ENCODE results near the gene PEG3. TPM values are rescaled to one million over a fixed set of nuclear protein-coding genes. Genes with fewer than 3 reads are reported as not detected.

PEG3 gene
- total and polyA plus RNA-seq, 2 of the 4 experiments (the other 2 are of a cell fraction), result not detected

GRCh38 chr19:56880592-56881190, 40.2 kb upstream of the PEG3 start:
- Histone ChIP-seq H3K14ac (replicated peaks; ENCODE audit: low read depth, low read length) (no peak overlapping the region), H4K91ac (ENCODE audit: insufficient read depth, low read depth, low read length) (no peak overlapping the region), H3K27me3 (ENCODE audit: control insufficient read depth, insufficient read depth, low read length) (no peaks in the 10 kb centered on the region), H3K79me1 (ENCODE audit: low read depth in 1 of 2, low read length in 2 of 2) (no peaks in the 10 kb centered on the region), H3K9me1 (ENCODE audit: insufficient read depth, low read length) (no peaks in the 10 kb centered on the region), H2BK20ac (ENCODE audit: low read depth, low read length) (no peak overlapping the region), H2AFZ (replicated peaks; ENCODE audit: low read length, poor library complexity) (no peak overlapping the region), H4K5ac (ENCODE audit: low read depth, low read length) (no peak overlapping the region), H2BK5ac (ENCODE audit: low read depth, low read length, poor library complexity, severe bottlenecking) (no peak overlapping the region), H3K4ac (ENCODE audit: low read depth, low read length) (no peak overlapping the region), H4K8ac (ENCODE audit: low read depth in 2 of 2, low read length in 2 of 2) (no peak overlapping the region), H2AK9ac (replicated peaks; ENCODE audit: low read depth, low read length, poor library complexity) (no peak overlapping the region), H3K18ac (ENCODE audit: low read depth, low read length) (no peak overlapping the region), H3K9me3 (ENCODE audit: control insufficient read depth, insufficient read depth, low read length) (peaks cover 42% of the 10 kb centered on the region), H3K36me3 (ENCODE audit: control insufficient read depth, insufficient read depth, low read length) (no peaks in the 10 kb centered on the region), H3K56ac (ENCODE audit: extremely low read depth, insufficient read depth, low read length) (no peak overlapping the region), H3K9ac (ENCODE audit: low read depth, low read length) (no peak overlapping the region), H2BK120ac (ENCODE audit: low read depth, low read length) (no peak overlapping the region), H3K4me2 (ENCODE audit: low read depth, low read length) (no peak overlapping the region), H2BK15ac (ENCODE audit: low read depth, low read length) (no peak overlapping the region), H3K23ac (ENCODE audit: low read depth, low read length) (no peak overlapping the region), H3K27ac (ENCODE audit: insufficient read depth, low read length) (no peak overlapping the region), H4K20me1 (ENCODE audit: insufficient read depth, low read length) (no peaks in the 10 kb centered on the region), H3K4me3 (ENCODE audit: insufficient read depth, low read depth, low read length) (no peak overlapping the region), H3K4me1 (ENCODE audit: control insufficient read depth, insufficient read depth, low read length) (no peaks in the 10 kb centered on the region), H2AK5ac (ENCODE audit: low read depth, low read length) (no peak overlapping the region)
- intact Hi-C loops (cut with micrococcal nuclease) (no loop called here), dilution Hi-C loops (cut with HindIII; ENCODE audit: low sequenced_read_pairs, unreplicated experiment) (no loop called here), in situ Hi-C loops (cut with MboI; ENCODE audit: low sequenced_read_pairs) (no loop called here)
- ATAC-seq (ENCODE audit: low read depth) (no peak), DNase-seq (no peak)
- BruUV-seq (replicated peaks), result no TSS peak
- 59% methylated on average over 3 of the region's 5 CpGs; no CpG with 5 or more reads in 1 of the 2 experiments for WGBS, 2 experiments (ENCODE audit: extremely low coverage in 2 of 2, insufficient read length in 1 of 2)
- POLR2A ChIA-PET (ENCODE audit: unreplicated experiment), result no interaction called here
- no peak for TF ChIP-seq MXI1 (IDR thresholded peaks at IDR 0.05; ENCODE audit: borderline replicate concordance, low read depth, low read length)
- TF ChIP-seq SMC3 (IDR thresholded peaks at IDR 0.05; ENCODE audit: low read depth, low read length), result no peak
- no peak for TF ChIP-seq CHD1 (IDR thresholded peaks at IDR 0.05; ENCODE audit: low read depth, low read length)
- no peak for TF ChIP-seq MAZ (IDR thresholded peaks at IDR 0.05; ENCODE audit: borderline replicate concordance, low read depth, low read length)
- TF ChIP-seq NFE2L2 (IDR thresholded peaks at IDR 0.05; ENCODE audit: low read depth, low read length), result no peak
- no peak for TF ChIP-seq RCOR1 (IDR thresholded peaks at IDR 0.05; ENCODE audit: insufficient replicate concordance, low read length)
- no peak for TF ChIP-seq ELK1 (IDR thresholded peaks at IDR 0.05; ENCODE audit: borderline replicate concordance, low read depth, low read length)
- TF ChIP-seq MAFK (IDR thresholded peaks at IDR 0.05; ENCODE audit: low read depth, low read length), result no peak
- no peak for TF ChIP-seq RAD21 (IDR thresholded peaks at IDR 0.05; ENCODE audit: low read length)
- no peak for TF ChIP-seq BHLHE40 (IDR thresholded peaks at IDR 0.05; ENCODE audit: low read depth, low read length)
- no peak for TF ChIP-seq FOS (IDR thresholded peaks at IDR 0.05; ENCODE audit: low read depth, low read length)
- TF ChIP-seq USF2 (IDR thresholded peaks at IDR 0.05; ENCODE audit: low read depth, low read length), result no peak
- CTCF ChIA-PET, result no interaction called here

Measured in IMR-90 (cell line).